ENCODE data around the gene CARD8. TPM values are rescaled to one million over a fixed set of nuclear protein-coding genes. Genes with fewer than 3 reads are reported as not detected.
"Not testable (repeated sequence)": the region's sequence is repeated elsewhere in the genome, so short reads cannot be mapped to it uniquely, and the experiment has no call there.

Gene CARD8
- total and polyA plus RNA-seq, 10 of the 15 experiments (the other 5 are each of a cell fraction or from before 2014, with no cell fraction given): 39.8 to 69.8 (median 46.1) TPM

- no peak overlapping the region for H3K4me3 ChIP-seq
- H3K36me3 ChIP-seq (ENCODE audit: control insufficient read depth in 2 of 2, insufficient read depth in 2 of 2, low read length in 1 of 2): peaks cover 0 to 14% of the 10 kb centered on the region in 2 experiments; a peak in 1 of 4 replicates
- ChIA-PET POLR2A (no interaction called here), CTCF (no interaction called here), RAD21 (ENCODE audit: unreplicated experiment) (no interaction called here), SMC1A (ENCODE audit: uncharacterized antibody, unreplicated experiment) (interaction anchor here (1.1 kb wide), 1 partner anchor 18 kb away, joined by 3 read pairs; no protein-coding TSS in a partner anchor)
- intact Hi-C loops (cut with micrococcal nuclease; ENCODE audit: unreplicated experiment): no loop called here
- in situ Hi-C loops (cut with MboI): no loop called here
- H3K9ac ChIP-seq (ENCODE audit: control insufficient read depth, insufficient read depth, low read length): no peak overlapping the region
- FAIRE-seq (no peak), DNase-seq (ENCODE audit: low read depth, low spot score) (no peak), ATAC-seq (no peak)
- H3K9me3 ChIP-seq (replicated peaks; ENCODE audit: control insufficient read depth, insufficient read depth, low read length): no peaks in the 10 kb centered on the region
- no peaks in the 10 kb centered on the region for H3K79me2 ChIP-seq (ENCODE audit: control insufficient read depth, insufficient read depth, low read length)
- H4K20me1 ChIP-seq (ENCODE audit: control insufficient read depth, insufficient read depth): no peaks in the 10 kb centered on the region
- WGBS (ENCODE audit: insufficient coverage, insufficient replicate concordance, low lambda C conversion rate, missing lambda C conversion rate): 97% methylated on average over 5 of the region's 5 CpGs
- H3K4me2 ChIP-seq (ENCODE audit: control insufficient read depth, insufficient read depth): no peak overlapping the region
- no peak overlapping the region for H2AFZ ChIP-seq (ENCODE audit: control insufficient read depth, low read depth, low read length)
- no peaks in the 10 kb centered on the region for H3K27me3 ChIP-seq (replicated peaks in 1 of 2; ENCODE audit: control insufficient read depth in 2 of 2, insufficient read depth in 2 of 2, low read length in 1 of 2)
- TF ChIP-seq ATF7 (IDR thresholded peaks at IDR 0.05; ENCODE audit: low read depth) (no peak), IRF5 (IDR thresholded peaks at IDR 0.05; ENCODE audit: borderline replicate concordance) (no peak), CHD1 (IDR thresholded peaks at IDR 0.05; ENCODE audit: low read depth, low read length) (no peak), TCF12 (IDR thresholded peaks at IDR 0.05; ENCODE audit: low read depth, low read length) (no peak), BHLHE40 (IDR thresholded peaks at IDR 0.05; ENCODE audit: borderline replicate concordance in 1 of 2, low read depth in 2 of 2, low read length in 1 of 2) (no peak), BCL3 (IDR thresholded peaks at IDR 0.05; ENCODE audit: borderline replicate concordance, insufficient read depth, low read depth, low read length, poor library complexity, severe bottlenecking) (no peak), YY1 (IDR thresholded peaks at IDR 0.05; ENCODE audit: low read depth, low read length) (no peak), CREB1 (IDR thresholded peaks at IDR 0.05; ENCODE audit: low read depth) (no peak), IKZF2 (IDR thresholded peaks at IDR 0.05) (no peak), NRF1 (conservative IDR thresholded peaks at IDR 0.05; ENCODE audit: low read depth, low read length) (no peak), PAX8 (IDR thresholded peaks at IDR 0.05) (no peak), KLF5 (IDR thresholded peaks at IDR 0.05; ENCODE audit: partially characterized antibody) (no peak), USF2 (IDR thresholded peaks at IDR 0.05; ENCODE audit: borderline replicate concordance, low read depth, low read length) (no peak), FOXM1 (IDR thresholded peaks at IDR 0.05; ENCODE audit: low read depth, low read length) (no peak)
- TF ChIP-seq, protein P1, sequence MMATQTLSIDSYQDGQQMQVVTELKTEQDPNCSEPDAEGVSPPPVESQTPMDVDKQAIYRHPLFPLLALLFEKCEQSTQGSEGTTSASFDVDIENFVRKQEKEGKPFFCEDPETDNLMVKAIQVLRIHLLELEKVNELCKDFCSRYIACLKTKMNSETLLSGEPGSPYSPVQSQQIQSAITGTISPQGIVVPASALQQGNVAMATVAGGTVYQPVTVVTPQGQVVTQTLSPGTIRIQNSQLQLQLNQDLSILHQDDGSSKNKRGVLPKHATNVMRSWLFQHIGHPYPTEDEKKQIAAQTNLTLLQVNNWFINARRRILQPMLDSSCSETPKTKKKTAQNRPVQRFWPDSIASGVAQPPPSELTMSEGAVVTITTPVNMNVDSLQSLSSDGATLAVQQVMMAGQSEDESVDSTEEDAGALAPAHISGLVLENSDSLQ (IDR thresholded peaks at IDR 0.05): no peak
- no TSS peak for BruUV-seq (replicated peaks)
- no peak overlapping the region for H3K27ac ChIP-seq (ENCODE audit: control insufficient read depth, insufficient read depth)
- no peaks in the 10 kb centered on the region for H3K4me1 ChIP-seq (ENCODE audit: control insufficient read depth, insufficient read depth, low read length)
Observed at GRCh38 chr19:48221628-48222027, 34.1 kb downstream of the CARD8 start.

DNA sequence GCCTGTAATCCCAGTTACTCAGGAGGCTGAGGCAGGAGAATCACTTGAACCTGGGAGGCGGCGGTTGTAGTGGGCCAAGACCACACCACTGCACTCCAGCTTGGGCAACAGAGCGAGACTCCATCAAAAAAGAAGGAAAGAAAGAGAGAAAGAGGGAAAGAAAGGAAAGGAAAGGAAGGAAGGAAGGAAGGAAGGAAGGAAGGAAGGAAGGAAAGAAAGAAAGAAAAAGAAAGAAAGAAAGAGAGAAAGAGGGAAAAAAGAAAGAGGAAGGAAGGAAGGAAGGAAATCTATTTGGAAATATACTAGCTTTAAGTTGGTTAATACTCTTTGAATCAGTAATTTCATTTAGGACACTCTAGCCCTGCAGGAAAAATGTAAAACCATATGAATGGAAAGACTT, 34.9 kb downstream of the CARD8 start:
- POLR2A ChIA-PET; FAIRE-seq; BruUV-seq (replicated peaks); intact Hi-C loops (cut with micrococcal nuclease; ENCODE audit: unreplicated experiment); RAD21 ChIA-PET (ENCODE audit: unreplicated experiment); CTCF ChIA-PET; H3K4me1 ChIP-seq (ENCODE audit: control insufficient read depth, insufficient read depth, low read length); H3K27ac ChIP-seq (ENCODE audit: control insufficient read depth, insufficient read depth); in situ Hi-C loops (cut with MboI); H2AFZ ChIP-seq (ENCODE audit: control insufficient read depth, low read depth, low read length); H3K4me3 ChIP-seq; H3K9ac ChIP-seq (ENCODE audit: control insufficient read depth, insufficient read depth, low read length); H3K9me3 ChIP-seq (replicated peaks; ENCODE audit: control insufficient read depth, insufficient read depth, low read length); H3K4me2 ChIP-seq (ENCODE audit: control insufficient read depth, insufficient read depth); DNase-seq (ENCODE audit: low read depth, low spot score); H3K79me2 ChIP-seq (ENCODE audit: control insufficient read depth, insufficient read depth, low read length); ATAC-seq; H3K27me3 ChIP-seq (replicated peaks in 1 of 2; ENCODE audit: control insufficient read depth in 2 of 2, insufficient read depth in 2 of 2, low read length in 1 of 2); H4K20me1 ChIP-seq (ENCODE audit: control insufficient read depth, insufficient read depth): not testable (repeated sequence)
- H3K36me3 ChIP-seq (ENCODE audit: control insufficient read depth in 2 of 2, insufficient read depth in 2 of 2, low read length in 1 of 2): peaks cover 0 to 14% of the 10 kb centered on the region in 2 experiments; a peak in 2 of 4 replicates
- SMC1A ChIA-PET (ENCODE audit: uncharacterized antibody, unreplicated experiment): interaction anchor here (1.1 kb wide), 1 partner anchor 17 kb away, joined by 3 read pairs; no protein-coding TSS in a partner anchor
- 97% methylated on average over 3 of the region's 3 CpGs for WGBS (ENCODE audit: insufficient coverage, insufficient replicate concordance, low lambda C conversion rate, missing lambda C conversion rate)

All from GM12878 (cell line).